Gastrocnemius medialis (tissue), 4 donors: ENCODE data around the gene EPAS1.

Experiments
- POLR2A ChIP-seq, 2 donors: fragments of 450-650 bp; IDR thresholded peaks; one replicate each; pipeline ENCODE4 v1.6.1; 2017; ENCODE audit warnings: antibody characterized with exemption in 2 of 2, mild to moderate bottlenecking in 2 of 2, moderate library complexity in 2 of 2
- TF ChIP-seq, protein P1 (sequence below), 5 experiments: fragments of 450-650 bp in 3 of 5; fragments of 200-600 bp in 2 of 5; sonication (generic) in 2 of 5; IDR thresholded peaks in 4 of 5; conservative IDR thresholded peaks in 1 of 5; 1 replicate in 4 of 5; 2 replicates in 1 of 5; pipeline ENCODE4 v1.5.1; 2016 to 2019; ENCODE audit warnings: antibody characterized with exemption in 5 of 5, mild to moderate bottlenecking in 3 of 5, moderate library complexity in 3 of 5

DNA sequence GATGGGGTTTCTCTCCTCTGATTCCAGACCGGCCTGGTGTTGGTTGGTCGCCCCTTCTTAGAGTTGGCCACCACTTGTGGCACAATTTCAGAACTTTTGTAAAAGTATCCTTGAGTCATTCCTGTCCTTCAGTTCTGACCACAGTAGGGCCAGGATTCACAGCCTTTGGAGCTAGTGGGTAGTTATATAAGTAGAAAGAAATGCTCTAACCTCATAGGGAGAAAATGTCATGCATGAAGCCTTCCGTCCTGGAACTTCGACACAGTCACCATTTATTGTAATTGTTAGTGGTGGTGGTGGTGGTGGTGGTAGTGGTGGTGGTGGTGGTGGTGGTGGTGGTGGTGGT, 65.4 kb downstream of the EPAS1 start:
- TF ChIP-seq, protein P1, sequence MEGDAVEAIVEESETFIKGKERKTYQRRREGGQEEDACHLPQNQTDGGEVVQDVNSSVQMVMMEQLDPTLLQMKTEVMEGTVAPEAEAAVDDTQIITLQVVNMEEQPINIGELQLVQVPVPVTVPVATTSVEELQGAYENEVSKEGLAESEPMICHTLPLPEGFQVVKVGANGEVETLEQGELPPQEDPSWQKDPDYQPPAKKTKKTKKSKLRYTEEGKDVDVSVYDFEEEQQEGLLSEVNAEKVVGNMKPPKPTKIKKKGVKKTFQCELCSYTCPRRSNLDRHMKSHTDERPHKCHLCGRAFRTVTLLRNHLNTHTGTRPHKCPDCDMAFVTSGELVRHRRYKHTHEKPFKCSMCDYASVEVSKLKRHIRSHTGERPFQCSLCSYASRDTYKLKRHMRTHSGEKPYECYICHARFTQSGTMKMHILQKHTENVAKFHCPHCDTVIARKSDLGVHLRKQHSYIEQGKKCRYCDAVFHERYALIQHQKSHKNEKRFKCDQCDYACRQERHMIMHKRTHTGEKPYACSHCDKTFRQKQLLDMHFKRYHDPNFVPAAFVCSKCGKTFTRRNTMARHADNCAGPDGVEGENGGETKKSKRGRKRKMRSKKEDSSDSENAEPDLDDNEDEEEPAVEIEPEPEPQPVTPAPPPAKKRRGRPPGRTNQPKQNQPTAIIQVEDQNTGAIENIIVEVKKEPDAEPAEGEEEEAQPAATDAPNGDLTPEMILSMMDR (IDR thresholded peaks at IDR 0.05 in 4 of 5, conservative IDR thresholded peaks at IDR 0.05 in 1 of 5), result no peak
- no peak for TF ChIP-seq POLR2A (IDR thresholded peaks at IDR 0.05)
